HG03108 (cell line): ENCODE measurements around the gene PTPN4.
"Not testable (repeated sequence)": the region's sequence is repeated elsewhere in the genome, so short reads cannot be mapped to it uniquely, and the experiment has no call there.

Experiments used
- ATAC-seq: cut with Tn5 transposase; IDR thresholded peaks from one replicate; pipeline ENCODE4 v1.9.1; 2021; ENCODE audit warnings: moderate library complexity; ENCODE audit not compliant: unreplicated experiment

PTPN4 gene

DNA sequence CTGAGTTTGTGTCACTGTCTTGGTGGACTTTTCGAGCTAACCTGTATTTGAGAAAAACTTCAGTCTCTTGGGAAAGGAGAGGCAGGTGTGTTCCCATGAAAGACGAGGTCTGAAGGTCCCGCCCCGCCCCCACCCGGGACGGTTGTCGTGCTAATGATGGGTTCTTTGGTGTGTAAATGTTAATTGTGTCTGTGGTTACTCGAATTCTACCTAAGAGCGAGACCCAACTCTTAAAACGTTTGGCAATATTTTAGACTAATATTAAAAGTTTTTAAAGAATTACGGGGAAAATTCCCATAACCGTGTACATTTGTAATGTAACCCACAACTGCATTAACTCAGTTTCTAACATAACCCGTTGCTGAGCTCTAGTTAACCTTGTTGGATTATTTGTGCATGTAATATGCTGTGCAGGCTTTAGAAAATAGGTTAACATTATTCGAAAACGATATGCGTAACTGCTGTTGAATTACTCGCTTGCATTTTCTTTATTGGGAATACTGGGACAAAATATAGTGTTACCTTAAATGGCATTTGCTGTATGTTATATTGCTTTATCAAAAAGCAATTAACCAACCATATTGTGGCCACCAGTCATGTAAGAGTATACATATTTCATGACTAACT, 254.0 kb downstream of the PTPN4 start:
- no peak for ATAC-seq

DNA sequence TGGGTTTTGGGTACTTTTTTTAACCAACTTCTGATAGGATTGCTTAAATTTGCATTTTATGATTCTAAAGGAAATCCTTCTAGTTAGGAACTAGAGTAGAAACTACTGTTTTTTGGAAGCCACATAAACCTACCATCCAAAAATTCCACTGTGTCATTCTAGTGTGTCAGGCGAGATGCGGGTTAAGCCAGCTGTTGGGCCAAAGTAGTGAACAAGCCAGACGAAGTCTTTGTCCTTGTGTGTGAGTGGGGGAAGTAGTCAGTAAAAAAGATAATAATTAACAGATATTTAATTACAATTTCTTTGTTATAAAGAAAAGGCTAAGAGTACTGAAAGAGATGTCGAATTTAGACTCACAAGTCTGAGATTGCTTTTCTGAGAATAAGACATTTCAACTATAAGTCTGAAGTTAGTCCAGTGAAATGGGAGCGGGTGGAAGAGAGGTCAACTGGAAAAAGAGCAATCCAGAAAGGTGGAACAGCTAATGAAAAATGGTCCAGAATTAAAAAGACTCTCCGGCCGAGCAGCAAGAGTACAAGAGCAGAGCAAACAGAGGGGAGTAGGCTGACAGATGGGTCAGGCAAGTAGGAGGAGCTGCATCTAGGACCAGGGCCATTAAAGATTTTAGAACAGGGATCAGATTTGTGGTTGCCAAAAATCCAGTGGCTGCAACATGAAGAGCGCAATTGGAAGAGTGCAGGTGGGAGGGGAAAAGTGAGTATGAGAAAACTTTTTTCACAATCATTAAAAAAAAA, 254.7 kb downstream of the PTPN4 start:
- ATAC-seq = no peak

DNA sequence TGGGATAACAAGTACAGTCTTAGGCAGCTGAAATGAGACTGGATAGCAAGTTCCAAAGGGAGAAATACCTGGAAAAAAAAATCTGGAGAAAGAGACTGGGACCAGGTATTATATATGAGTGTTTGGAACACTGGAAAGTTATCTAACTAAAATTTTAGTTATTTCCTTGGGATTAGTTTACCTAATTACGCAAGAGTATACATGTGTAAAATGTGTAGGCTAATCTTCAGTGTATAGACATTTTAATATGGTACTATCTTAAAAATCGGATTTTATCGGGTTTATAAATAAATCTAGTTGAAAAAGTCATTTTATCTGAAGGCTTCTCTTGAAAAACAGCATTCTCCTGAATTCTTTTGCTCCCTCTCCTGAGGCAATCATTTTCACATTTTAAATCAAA, 257.1 kb downstream of the PTPN4 start:
- ATAC-seq = no peak

DNA sequence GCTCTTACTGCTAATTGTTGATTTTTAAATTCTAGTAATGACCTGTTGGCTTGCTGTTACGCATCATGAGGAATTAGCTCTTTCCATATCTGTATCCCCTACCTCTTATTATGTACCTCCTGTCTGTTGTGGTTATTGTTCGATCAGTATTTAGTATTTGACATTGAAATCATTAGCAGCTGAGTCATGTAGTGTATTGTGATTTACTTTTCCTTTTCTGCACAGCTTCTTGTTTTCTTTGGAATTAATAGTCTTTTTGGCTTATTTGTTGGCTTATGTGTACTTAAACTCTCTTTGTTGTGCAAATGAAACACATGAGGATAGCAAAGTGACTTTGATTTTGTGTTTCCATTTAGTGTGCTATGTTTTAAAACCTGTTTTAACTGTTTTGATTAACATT, 257.5 kb downstream of the PTPN4 start:
- ATAC-seq = no peak

DNA sequence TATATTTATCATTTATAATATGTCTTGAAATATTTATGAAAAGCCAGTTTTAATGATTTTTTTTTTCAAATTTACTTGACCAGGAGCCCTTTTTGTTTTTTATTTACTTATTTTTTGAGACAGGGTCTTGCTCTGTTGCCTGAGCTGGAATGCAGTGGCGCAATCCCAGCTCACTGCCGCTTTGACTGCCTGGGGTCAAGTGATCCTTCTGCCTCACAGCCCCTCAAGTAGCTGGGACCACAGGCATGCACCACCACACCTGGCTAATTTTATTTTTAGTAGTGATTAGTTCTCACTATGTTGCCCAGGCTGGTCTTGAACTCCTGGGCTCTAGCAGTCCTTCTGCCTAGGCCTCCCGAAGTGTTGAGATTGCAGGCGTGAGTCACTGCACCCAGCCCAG, 258.8 kb downstream of the PTPN4 start:
- ATAC-seq = no peak

DNA sequence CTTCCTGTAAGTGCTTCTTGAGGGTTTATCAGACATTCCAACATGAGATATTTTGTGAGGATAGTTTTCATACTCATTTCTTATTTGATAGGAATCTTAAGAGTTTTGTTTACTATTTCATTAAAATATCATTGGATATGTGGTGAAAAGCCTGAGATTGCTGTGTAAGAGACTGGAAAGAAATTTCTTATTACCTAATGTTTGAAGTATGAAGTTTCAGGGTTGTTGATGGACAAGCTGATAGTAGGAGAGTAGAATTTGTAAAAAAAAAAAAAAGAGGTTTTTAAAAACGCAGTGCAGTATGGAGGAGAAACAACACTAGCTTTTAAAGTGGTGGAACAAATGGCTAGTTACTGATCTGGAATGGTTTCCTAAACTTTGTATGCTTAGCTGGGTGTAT, 260.8 kb downstream of the PTPN4 start:
- no peak for ATAC-seq

DNA sequence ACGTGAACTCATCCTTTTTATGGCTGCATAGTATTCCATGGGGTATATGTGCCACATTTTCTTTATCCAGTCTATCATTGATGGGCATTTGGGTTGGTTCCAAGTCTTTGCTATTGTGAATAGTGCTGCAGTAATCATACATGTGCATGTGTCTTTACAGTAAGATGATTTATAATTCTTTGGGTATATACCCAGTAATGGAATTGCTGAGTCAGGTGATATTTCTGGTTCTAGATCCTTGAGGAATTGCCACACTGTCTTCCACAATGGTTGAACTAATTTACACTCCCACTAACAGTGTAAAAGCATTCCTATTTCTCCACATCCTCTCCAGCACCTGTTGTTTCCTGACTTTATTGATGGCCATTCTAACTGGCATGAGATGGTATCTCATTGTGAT, 262.8 kb downstream of the PTPN4 start:
- not testable (repeated sequence) for ATAC-seq

DNA sequence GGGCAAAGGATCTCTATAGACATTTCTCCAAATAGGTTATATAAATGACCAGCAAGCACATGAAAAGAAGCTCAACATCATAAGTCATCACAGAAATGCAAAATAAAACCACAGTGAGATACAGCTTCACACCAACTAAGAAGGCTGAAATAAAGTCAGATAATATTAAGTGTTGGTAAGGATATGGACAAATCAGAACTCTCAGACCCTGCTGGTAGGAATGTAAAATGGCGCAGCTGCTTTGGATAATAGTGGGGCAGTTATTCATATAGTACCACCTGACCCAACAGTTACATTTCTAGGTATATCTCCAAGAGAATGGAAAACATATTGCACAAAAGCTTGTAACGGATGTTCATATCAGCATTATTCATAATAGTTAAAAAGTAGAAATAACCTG, 267.2 kb downstream of the PTPN4 start:
- ATAC-seq = no peak

DNA sequence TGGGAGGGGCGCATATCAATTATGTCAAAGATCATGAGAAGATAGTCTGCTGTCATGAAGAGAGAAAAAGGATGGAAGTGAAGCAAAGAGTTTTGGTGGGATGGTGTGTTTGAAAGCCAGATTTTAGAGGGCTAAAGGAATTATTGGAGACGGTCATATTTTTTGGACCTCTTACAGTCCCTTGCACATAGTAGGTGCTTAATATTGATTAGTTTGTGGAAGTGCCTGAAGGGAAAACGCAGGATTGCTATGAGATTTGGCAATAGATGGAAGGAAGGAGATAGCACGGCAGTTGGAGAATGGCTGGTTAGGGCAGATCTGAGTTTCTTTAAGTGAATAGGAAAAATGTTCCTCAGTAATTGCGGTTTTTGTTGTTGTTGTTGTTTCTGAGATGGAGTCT, 269.1 kb downstream of the PTPN4 start:
- ATAC-seq = no peak

DNA sequence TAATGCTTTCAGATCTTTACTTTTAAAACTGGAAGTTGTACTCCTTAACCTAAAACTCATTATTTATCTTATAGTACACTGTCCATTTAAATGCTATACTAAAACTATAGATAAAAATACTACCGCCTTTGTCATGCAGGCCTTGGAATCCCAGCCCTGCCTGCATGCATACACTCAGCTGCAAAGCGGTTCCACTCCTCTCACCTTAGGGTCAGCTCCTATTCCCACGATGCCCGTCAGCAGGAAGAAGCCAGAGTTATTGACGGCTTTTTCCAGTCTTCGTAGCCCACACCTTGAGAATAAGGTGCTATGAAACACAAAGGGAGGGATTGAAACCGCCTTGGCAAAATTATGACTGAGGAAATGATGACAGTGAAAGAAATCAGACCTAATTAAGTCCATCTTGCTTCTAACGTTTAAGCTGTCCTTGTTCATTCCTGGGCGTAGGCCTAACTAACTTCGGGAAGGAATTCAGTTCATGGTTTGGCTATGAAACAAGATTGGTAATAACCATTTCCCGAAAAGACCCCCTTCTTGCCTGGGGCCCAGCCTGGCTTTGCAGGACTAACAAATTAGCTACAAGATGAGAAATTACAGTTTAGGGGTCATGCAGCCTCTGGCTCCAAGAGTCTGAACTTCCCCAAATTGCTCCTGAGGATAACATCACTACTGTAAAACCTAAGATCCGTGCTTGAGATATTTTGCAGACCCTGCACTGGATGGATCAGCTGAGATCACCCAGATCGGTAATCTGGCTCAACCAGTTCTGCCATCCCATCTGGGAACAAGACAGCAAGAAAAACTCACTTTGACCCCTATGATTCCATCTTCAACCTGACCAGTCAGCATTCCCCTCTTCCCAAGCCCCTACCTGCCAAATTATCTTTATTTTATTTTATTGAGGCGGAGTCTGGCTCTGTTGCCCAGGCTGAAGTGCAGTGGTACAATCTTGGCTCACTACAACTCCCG, 270.2 kb downstream of the PTPN4 start:
- no peak for ATAC-seq

DNA sequence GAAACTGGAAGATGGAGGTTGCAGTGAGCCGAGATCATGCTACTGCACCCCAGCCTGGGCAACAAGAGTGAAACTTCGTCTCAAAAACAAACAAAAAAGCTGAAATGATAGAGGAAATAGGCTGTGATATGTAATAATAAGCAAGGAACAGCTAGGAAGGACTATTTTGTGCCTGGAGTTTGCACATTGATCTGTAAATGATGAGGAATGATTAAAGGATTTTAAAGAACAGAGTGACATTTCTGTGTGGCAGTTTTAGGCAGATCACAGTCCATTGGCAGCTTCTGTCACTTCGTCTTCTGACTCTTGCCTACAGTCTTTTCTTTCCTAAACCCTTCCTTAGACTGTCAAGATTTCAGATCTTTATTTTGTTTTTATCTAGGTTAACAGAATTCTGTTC, 272.6 kb downstream of the PTPN4 start:
- ATAC-seq = no peak
